ENCODE results near the gene ART1.
"Not testable (repeated sequence)": the region's sequence is repeated elsewhere in the genome, so short reads cannot be mapped to it uniquely, and the experiment has no call there.

DNA sequence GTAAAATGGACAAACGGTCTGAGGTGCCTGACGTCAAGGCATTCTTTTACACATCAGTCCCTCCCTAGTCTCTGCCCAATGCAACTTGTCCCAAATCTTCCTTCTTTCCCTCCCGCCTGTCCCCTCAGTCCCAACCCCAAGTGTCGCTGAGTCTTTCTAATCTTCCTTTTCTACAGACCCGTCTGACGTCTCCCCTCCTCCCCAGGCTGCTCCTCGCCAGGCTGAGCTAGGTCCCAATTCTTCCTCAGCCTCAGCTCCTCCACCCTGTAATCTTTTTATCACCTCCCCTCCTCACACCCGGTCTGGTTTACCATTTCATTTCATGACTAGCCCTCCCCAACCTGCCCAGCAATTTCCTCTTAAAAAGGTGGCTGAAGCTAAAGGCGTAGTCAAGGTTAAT is 4.4 kb downstream of the ART1 start:
- TF ChIP-seq CTCF (conservative IDR thresholded peaks at IDR 0.05; ENCODE audit: low read depth, low read length); EZH2 (IDR thresholded peaks at IDR 0.05; ENCODE audit: low read length, unreplicated experiment): not testable (repeated sequence)

Data from PC-3 (cell line).